Measurements from ENCODE around the gene AGAP2.
"Not testable (repeated sequence)": the region's sequence is repeated elsewhere in the genome, so short reads cannot be mapped to it uniquely, and the experiment has no call there.

AGAP2 gene

GRCh38 chr12:57693317-57693658 lies 45.3 kb downstream of the AGAP2 start:
- no peak for DNase-seq (ENCODE audit: extremely low spot score)
- TF ChIP-seq CTCF (IDR thresholded peaks at IDR 0.05; ENCODE audit: control extremely low read depth, extremely low read depth, low read depth, missing control alignments): no peak
- ChIA-PET CTCF (interaction anchor here (1.0 to 3.9 kb wide), 17 partner anchors 10 to 230 kb away, joined by 3 to 29 read pairs (median 4); partner anchors contain the start of genes B4GALNT1, PIP4K2C and TSFM), POLR2A (no interaction called here)

- CTCF ChIA-PET: interaction anchor here (0.9 to 3.9 kb wide), 15 partner anchors 9 to 117 kb away, joined by 3 to 29 read pairs (median 4); partner anchors contain the start of genes B4GALNT1 and PIP4K2C
- POLR2A ChIA-PET: interaction anchor here (0.6 kb wide), 1 partner anchor 1774 kb away, joined by 3 read pairs; no protein-coding TSS in a partner anchor
- no peak for TF ChIP-seq CTCF (IDR thresholded peaks at IDR 0.05; ENCODE audit: control extremely low read depth, extremely low read depth, low read depth, missing control alignments)
- no peak for DNase-seq (ENCODE audit: extremely low spot score)
Observed at GRCh38 chr12:57692500-57692899, 46.0 kb downstream of the AGAP2 start.

DNA sequence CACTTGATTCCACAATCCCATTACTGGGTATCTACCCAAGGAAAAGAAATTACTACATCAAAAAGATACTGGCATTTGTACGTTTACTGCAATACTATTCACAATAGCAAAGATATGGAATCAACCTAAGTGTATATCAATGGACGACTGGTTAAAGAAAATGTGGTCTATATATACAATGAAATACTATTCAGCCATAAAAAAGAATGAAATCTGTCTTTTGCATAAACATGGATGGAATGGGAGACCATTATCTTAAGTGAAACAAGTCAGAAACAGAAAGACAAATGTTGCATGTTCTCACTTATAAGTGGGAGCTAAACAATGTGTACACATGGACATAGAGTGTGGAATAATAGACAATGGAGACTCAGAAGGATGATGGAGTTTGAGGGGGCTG lies 49.6 kb downstream of the AGAP2 start:
- CTCF ChIA-PET: interaction anchor here (0.8 kb wide), 1 partner anchor 51 kb away, joined by 4 read pairs; no protein-coding TSS in a partner anchor
- POLR2A ChIA-PET: no interaction called here
- TF ChIP-seq CTCF (IDR thresholded peaks at IDR 0.05; ENCODE audit: control extremely low read depth, extremely low read depth, low read depth, missing control alignments): no peak
- DNase-seq (ENCODE audit: extremely low spot score): no peak

GRCh38 chr12:57687862-57688261 lies 50.7 kb downstream of the AGAP2 start:
- ChIA-PET POLR2A (no interaction called here), CTCF (interaction anchor here (1.2 kb wide), 1 partner anchor 72 kb away, joined by 3 read pairs; no protein-coding TSS in a partner anchor)
- DNase-seq (ENCODE audit: extremely low spot score): no peak
- TF ChIP-seq CTCF (IDR thresholded peaks at IDR 0.05; ENCODE audit: control extremely low read depth, extremely low read depth, low read depth, missing control alignments): no peak

DNA sequence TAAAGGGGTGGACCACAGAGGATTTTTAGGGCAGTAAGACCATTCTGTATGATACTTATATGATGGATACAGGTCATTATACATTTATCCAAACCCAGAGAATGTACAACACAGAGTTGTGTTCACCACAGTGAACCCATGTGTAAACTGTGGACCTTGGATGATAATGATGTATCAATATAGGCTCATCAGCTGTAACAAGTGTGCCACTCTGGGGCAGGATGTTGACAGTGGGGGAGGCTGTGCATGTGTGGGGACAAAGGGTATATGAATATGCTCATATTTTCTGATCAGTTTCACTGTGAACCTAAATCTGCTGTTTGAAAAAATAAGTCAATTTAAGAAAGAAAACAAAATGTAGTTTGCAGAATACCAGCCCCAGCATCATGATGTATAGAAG lies 58.8 kb downstream of the AGAP2 start:
- DNase-seq (ENCODE audit: extremely low spot score): no peak
- CTCF ChIA-PET: no interaction called here
- TF ChIP-seq CTCF (IDR thresholded peaks at IDR 0.05; ENCODE audit: control extremely low read depth, extremely low read depth, low read depth, missing control alignments): no peak
- POLR2A ChIA-PET: no interaction called here

DNA sequence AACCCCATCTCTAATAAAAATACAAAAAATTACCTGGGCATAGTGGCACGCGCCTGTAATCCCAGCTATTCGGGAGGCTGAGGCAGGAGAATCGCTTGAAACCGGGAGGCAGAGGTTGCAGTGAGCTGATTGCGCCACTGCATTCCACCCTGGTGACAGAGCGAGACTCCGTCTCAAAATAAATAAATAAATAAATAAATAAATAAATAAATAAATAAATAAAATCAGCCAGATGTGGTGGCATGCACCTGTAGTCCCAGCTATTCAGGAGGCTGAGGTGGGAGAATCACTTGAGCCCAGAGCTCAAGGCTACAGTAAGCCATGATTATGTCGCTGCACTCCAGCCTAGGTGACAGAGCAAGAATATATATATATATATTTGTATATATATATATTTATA lies 60.6 kb downstream of the AGAP2 start:
- CTCF ChIA-PET; DNase-seq (ENCODE audit: extremely low spot score); POLR2A ChIA-PET: not testable (repeated sequence)

GRCh38 chr12:57674691-57675090 lies 63.9 kb downstream of the AGAP2 start:
- POLR2A ChIA-PET: no interaction called here
- no peak for DNase-seq (ENCODE audit: extremely low spot score)
- CTCF ChIA-PET: interaction anchor here (2.1 kb wide), 1 partner anchor 19 kb away, joined by 8 read pairs; the partner anchor contains the start of gene OS9
- TF ChIP-seq CTCF (IDR thresholded peaks at IDR 0.05; ENCODE audit: control extremely low read depth, extremely low read depth, low read depth, missing control alignments): no peak
